Astrocyte of the spinal cord (primary cell): ENCODE measurements around the gene C1orf74.

Experiments
- DNase-seq: peaks from one replicate; pipeline ENCODE4 v3.0.0; 2011; ENCODE audit warnings: low read depth, low spot score
- H3K4me3 ChIP-seq: 2 replicates; pipeline ENCODE4 v1.5.1; 2011; ENCODE audit warnings: low read depth, mild to moderate bottlenecking, low read length, moderate library complexity
- in situ Hi-C: cut with HindIII; loops from 2 replicates; pipeline ENCODE4 v1.10.0; 2017; ENCODE audit warnings: low sequenced_read_pairs
- TF ChIP-seq, protein P1 (sequence below): IDR thresholded peaks from 2 replicates; pipeline ENCODE4 v1.5.1; 2012; ENCODE audit warnings: low read depth, mild to moderate bottlenecking, low read length, inconsistent platforms

The C1orf74 gene

DNA sequence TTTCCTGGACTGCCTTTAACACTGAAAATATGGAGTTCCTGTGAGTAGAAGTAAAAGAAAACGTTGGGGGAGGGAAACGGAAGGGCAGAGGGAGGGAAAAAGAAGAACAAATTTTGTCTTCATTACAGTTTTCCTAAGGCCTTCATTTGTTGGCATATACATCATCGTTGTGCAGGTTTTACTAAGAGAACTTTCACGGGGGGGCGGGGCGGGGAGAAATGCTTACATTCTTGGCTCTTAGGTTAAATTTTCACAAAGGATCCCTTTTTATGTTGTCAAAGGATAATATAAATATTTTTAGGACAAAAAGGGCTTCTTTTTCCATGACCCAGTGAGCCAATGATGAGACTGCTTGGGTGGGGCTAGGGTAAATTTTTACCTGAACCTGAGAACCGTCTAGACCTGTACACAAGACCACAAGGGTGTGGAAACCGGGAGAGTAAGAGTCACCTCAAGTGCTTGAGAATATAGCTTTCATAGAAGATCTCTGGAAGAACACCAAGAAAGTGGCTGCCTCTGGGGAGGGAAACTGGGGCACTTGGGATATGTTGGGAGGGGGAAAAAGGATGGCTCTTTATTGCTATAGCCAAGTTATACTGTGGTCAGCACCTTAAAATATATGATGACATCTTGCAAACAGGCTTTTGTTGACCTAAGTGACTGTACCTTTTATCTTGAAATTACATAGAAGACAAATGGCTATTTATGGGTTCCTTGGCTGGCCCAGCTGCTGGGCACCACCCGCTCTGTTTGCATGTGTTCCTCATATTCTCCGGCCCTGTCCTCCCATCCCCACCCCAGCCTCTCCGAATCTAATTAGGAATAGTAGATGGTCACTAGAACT, 41.5 kb upstream of the C1orf74 start:
- in situ Hi-C loops: no loop called here
- TF ChIP-seq, protein P1, sequence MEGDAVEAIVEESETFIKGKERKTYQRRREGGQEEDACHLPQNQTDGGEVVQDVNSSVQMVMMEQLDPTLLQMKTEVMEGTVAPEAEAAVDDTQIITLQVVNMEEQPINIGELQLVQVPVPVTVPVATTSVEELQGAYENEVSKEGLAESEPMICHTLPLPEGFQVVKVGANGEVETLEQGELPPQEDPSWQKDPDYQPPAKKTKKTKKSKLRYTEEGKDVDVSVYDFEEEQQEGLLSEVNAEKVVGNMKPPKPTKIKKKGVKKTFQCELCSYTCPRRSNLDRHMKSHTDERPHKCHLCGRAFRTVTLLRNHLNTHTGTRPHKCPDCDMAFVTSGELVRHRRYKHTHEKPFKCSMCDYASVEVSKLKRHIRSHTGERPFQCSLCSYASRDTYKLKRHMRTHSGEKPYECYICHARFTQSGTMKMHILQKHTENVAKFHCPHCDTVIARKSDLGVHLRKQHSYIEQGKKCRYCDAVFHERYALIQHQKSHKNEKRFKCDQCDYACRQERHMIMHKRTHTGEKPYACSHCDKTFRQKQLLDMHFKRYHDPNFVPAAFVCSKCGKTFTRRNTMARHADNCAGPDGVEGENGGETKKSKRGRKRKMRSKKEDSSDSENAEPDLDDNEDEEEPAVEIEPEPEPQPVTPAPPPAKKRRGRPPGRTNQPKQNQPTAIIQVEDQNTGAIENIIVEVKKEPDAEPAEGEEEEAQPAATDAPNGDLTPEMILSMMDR: no peak
- no peak overlapping the region for H3K4me3 ChIP-seq

GRCh38 chr1:209823143-209824041, 39.0 kb upstream of the C1orf74 start:
- DNase-seq: peak; percentile 79
- in situ Hi-C loops: no loop called here
- H3K4me3 ChIP-seq: no peak overlapping the region
- TF ChIP-seq, protein P1: peak; percentile 71

More for the DNA sequence above, 41.5 kb upstream of the C1orf74 start:
- DNase-seq: no peak

DNA sequence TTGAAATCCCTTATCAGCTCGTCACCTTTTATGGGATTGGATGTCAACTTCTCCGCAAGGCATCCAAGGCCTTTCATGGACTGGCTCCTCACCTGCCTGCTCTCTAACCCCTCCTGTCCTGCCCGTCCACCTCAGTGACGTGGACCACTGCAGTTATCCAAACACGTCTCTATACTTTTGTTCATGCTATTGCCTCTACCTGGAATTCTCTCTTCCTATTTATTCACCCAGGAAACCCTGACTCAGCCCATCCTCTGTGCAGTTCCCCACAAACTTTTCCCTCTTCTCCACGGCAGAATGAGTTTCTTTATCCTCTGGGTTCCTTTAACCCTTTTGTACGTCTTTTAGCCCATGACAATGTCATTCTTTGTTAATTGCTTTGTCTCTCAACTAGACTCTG, 38.3 kb upstream of the C1orf74 start:
- TF ChIP-seq, protein P1: no peak
- in situ Hi-C loops: no loop called here
- no peak for DNase-seq
- no peak overlapping the region for H3K4me3 ChIP-seq

- TF ChIP-seq, protein P1: no peak
- no peak for DNase-seq
- in situ Hi-C loops: no loop called here
- no peak overlapping the region for H3K4me3 ChIP-seq
Observed at GRCh38 chr1:209820986-209821385, 36.6 kb upstream of the C1orf74 start.

GRCh38 chr1:209819058-209819457, 34.7 kb upstream of the C1orf74 start:
- DNase-seq: no peak
- TF ChIP-seq, protein P1: no peak
- in situ Hi-C loops: no loop called here
- no peak overlapping the region for H3K4me3 ChIP-seq

GRCh38 chr1:209817691-209818090, 33.3 kb upstream of the C1orf74 start:
- H3K4me3 ChIP-seq: no peak overlapping the region
- DNase-seq: no peak
- TF ChIP-seq, protein P1: no peak
- in situ Hi-C loops: no loop called here
